IMR-90 (cell line): Measurements from ENCODE around the gene SIGLEC12. TPM values are rescaled to one million over a fixed set of nuclear protein-coding genes. Genes with fewer than 3 reads are reported as not detected.

Source experiments
- ATAC-seq: fragments of 200-7000 bp; cut with Tn5 transposase; 2 replicates; pipeline ENCODE4 v1.9.1; 2020; ENCODE audit warnings: low read depth, mild to moderate bottlenecking, moderate library complexity
- BruUV-seq: library from RNA; stranded (reverse); fragments of 400-500 nt; replicated peaks from 2 replicates; lab custom pipeline; 2021; lab: Mats Ljungman, UMichigan
- CTCF ChIA-PET: fragments of 300-600 bp; formaldehyde crosslinking; extraction: SDS; loops from one replicate; lab custom pipeline; 2021; ENCODE audit warnings: antibody characterized with exemption; lab: Yijun Ruan, JAX
- POLR2A ChIA-PET: fragments of 300-600 bp; sonication (Branson Sonifier 250); formaldehyde crosslinking; loops from one replicate; lab custom pipeline; 2022; ENCODE audit warnings: antibody characterized with exemption; ENCODE audit not compliant: unreplicated experiment; lab: Charles Lee
- DNase-seq: peaks from one replicate; pipeline ENCODE4 v3.0.0; 2013
- H2AFZ ChIP-seq: replicated peaks from 2 replicates; pipeline ENCODE3; 2013; ENCODE audit warnings: low read length, mild to moderate bottlenecking; ENCODE audit not compliant: poor library complexity
- H2AK5ac ChIP-seq: 2 replicates; pipeline ENCODE4 v1.6.1; 2013; ENCODE audit warnings: low read depth, low read length, inconsistent platforms
- H2AK9ac ChIP-seq: replicated peaks from 2 replicates; pipeline ENCODE3; 2013; ENCODE audit warnings: mild to moderate bottlenecking, low read depth, low read length, moderate library complexity; ENCODE audit not compliant: poor library complexity
- H2BK120ac ChIP-seq: 2 replicates; pipeline ENCODE4 v1.6.1; 2013; ENCODE audit warnings: low read depth, low read length, inconsistent platforms
- H2BK15ac ChIP-seq: 3 replicates; pipeline ENCODE4 v1.6.1; 2013; ENCODE audit warnings: low read depth, low read length, inconsistent platforms
- H2BK20ac ChIP-seq: 2 replicates; pipeline ENCODE4 v1.6.1; 2013; ENCODE audit warnings: low read depth, mild to moderate bottlenecking, inconsistent platforms, low read length, moderate library complexity
- H2BK5ac ChIP-seq: 2 replicates; pipeline ENCODE4 v1.6.1; 2013; ENCODE audit warnings: mild to moderate bottlenecking, low read depth, low read length, inconsistent platforms; ENCODE audit not compliant: poor library complexity, severe bottlenecking
- H3K14ac ChIP-seq: replicated peaks from 2 replicates; pipeline ENCODE4 v1.6.1; 2013; ENCODE audit warnings: low read depth, low read length, inconsistent platforms
- H3K18ac ChIP-seq: 2 replicates; pipeline ENCODE4 v1.6.1; 2013; ENCODE audit warnings: low read depth, low read length, control low read depth
- H3K23ac ChIP-seq: 2 replicates; pipeline ENCODE4 v1.6.1; 2013; ENCODE audit warnings: low read depth, low read length, inconsistent platforms
- H3K27ac ChIP-seq: 2 replicates; pipeline ENCODE4 v1.5.1; 2013; ENCODE audit warnings: mild to moderate bottlenecking, control low read depth, low read length; ENCODE audit not compliant: insufficient read depth
- H3K27me3 ChIP-seq: 2 replicates; pipeline ENCODE4 v1.6.1; 2013; ENCODE audit warnings: low read length; ENCODE audit not compliant: control insufficient read depth, insufficient read depth
- H3K36me3 ChIP-seq: 2 replicates; pipeline ENCODE4 v1.6.1; 2013; ENCODE audit warnings: low read length, mixed read lengths; ENCODE audit not compliant: control insufficient read depth, insufficient read depth
- H3K4ac ChIP-seq: 2 replicates; pipeline ENCODE4 v1.6.1; 2013; ENCODE audit warnings: low read depth, low read length, inconsistent platforms
- H3K4me1 ChIP-seq: 2 replicates; pipeline ENCODE4 v1.6.1; 2013; ENCODE audit warnings: low read length, mixed read lengths; ENCODE audit not compliant: control insufficient read depth, insufficient read depth
- H3K4me2 ChIP-seq: 2 replicates; pipeline ENCODE4 v1.6.1; 2013; ENCODE audit warnings: low read depth, mild to moderate bottlenecking, control low read depth, low read length, moderate library complexity
- H3K4me3 ChIP-seq: 2 replicates; pipeline ENCODE4 v1.5.1; 2013; ENCODE audit warnings: low read depth, mild to moderate bottlenecking, control low read depth, low read length, moderate library complexity; ENCODE audit not compliant: insufficient read depth
- H3K56ac ChIP-seq: 2 replicates; pipeline ENCODE4 v1.6.1; 2013; ENCODE audit warnings: low read length, inconsistent platforms; ENCODE audit not compliant: insufficient read depth; ENCODE audit errors: extremely low read depth
- H3K79me1 ChIP-seq, 2 experiments: 2 replicates each; pipeline ENCODE4 v1.6.1; 2013; ENCODE audit warnings: low read length in 2 of 2, inconsistent platforms in 1 of 2, low read depth in 1 of 2
- H3K9ac ChIP-seq: 2 replicates; pipeline ENCODE4 v1.6.1; 2013; ENCODE audit warnings: low read depth, low read length, control low read depth
- H3K9me1 ChIP-seq: 2 replicates; pipeline ENCODE4 v1.6.1; 2013; ENCODE audit warnings: low read length, inconsistent platforms; ENCODE audit not compliant: insufficient read depth
- H3K9me3 ChIP-seq: 2 replicates; pipeline ENCODE4 v1.6.1; 2013; ENCODE audit warnings: low read length; ENCODE audit not compliant: control insufficient read depth, insufficient read depth
- H4K20me1 ChIP-seq: 2 replicates; pipeline ENCODE4 v1.6.1; 2013; ENCODE audit warnings: low read length, inconsistent platforms; ENCODE audit not compliant: insufficient read depth
- H4K5ac ChIP-seq: 2 replicates; pipeline ENCODE4 v1.6.1; 2013; ENCODE audit warnings: mild to moderate bottlenecking, low read depth, low read length, control low read depth
- H4K8ac ChIP-seq, 2 experiments: 2 replicates each; pipeline ENCODE4 v1.6.1; 2013; ENCODE audit warnings: low read depth in 2 of 2, low read length in 2 of 2, control low read depth in 1 of 2, inconsistent platforms in 1 of 2
- H4K91ac ChIP-seq: 2 replicates; pipeline ENCODE4 v1.6.1; 2013; ENCODE audit warnings: low read depth, low read length, inconsistent platforms; ENCODE audit not compliant: insufficient read depth
- CHD1 ChIP-seq: IDR thresholded peaks from 2 replicates; pipeline ENCODE4 v1.6.1; 2012; ENCODE audit warnings: low read depth, low read length, improper control_type of control experiment
- FOS ChIP-seq: fragments of 150-350 bp; IDR thresholded peaks from 2 replicates; pipeline ENCODE4 v1.6.1; 2016; ENCODE audit warnings: low read depth, low read length
- MAFK ChIP-seq: IDR thresholded peaks from 2 replicates; pipeline ENCODE4 v1.6.1; 2012; ENCODE audit warnings: low read depth, low read length, improper control_type of control experiment
- MAZ ChIP-seq: IDR thresholded peaks from 2 replicates; pipeline ENCODE4 v1.6.1; 2012; ENCODE audit warnings: low read depth, mild to moderate bottlenecking, low read length, improper control_type of control experiment, moderate library complexity, borderline replicate concordance
- MXI1 ChIP-seq: IDR thresholded peaks from 2 replicates; pipeline ENCODE4 v1.6.1; 2012; ENCODE audit warnings: low read depth, mild to moderate bottlenecking, low read length, moderate library complexity, borderline replicate concordance
- POLR2A ChIP-seq: IDR thresholded peaks from 2 replicates; pipeline ENCODE4 v1.6.1; 2012; ENCODE audit warnings: mild to moderate bottlenecking, low read depth, low read length
- RAD21 ChIP-seq: IDR thresholded peaks from 2 replicates; pipeline ENCODE4 v1.6.1; 2012; ENCODE audit warnings: low read length, improper control_type of control experiment
- RFX5 ChIP-seq: IDR thresholded peaks from 2 replicates; pipeline ENCODE4 v1.8.0; 2012; ENCODE audit warnings: low read depth, mild to moderate bottlenecking, low read length, moderate library complexity
- SMC3 ChIP-seq: fragments of 150-350 bp; IDR thresholded peaks from 2 replicates; pipeline ENCODE4 v1.6.1; 2016; ENCODE audit warnings: low read depth, mild to moderate bottlenecking, antibody characterized with exemption, low read length, moderate library complexity
- WGBS, 2 experiments: methylation state at CpG; one replicate each; pipeline versions ENCODE4 v1.1.5 to v1.1.7; 2013; ENCODE audit warnings: missing lambda C conversion rate in 2 of 2; ENCODE audit not compliant: insufficient read length in 1 of 2; ENCODE audit errors: extremely low coverage in 2 of 2; 5-methylcytosine and 5-hydroxymethylcytosine counted together
- dilution Hi-C: fragments of 300-500 bp; cut with HindIII; formaldehyde crosslinking; loops from one replicate; pipeline ENCODE4 v1.14.3; 2018; ENCODE audit warnings: low sequenced_read_pairs; ENCODE audit not compliant: unreplicated experiment
- in situ Hi-C: fragments of 300-500 bp; cut with MboI; formaldehyde crosslinking; loops from 3 replicates; pipeline ENCODE4 v1.14.3; 2019; ENCODE audit warnings: low sequenced_read_pairs, inconsistent platforms, mixed read lengths
- intact Hi-C: fragments of 100-400 bp; cut with micrococcal nuclease; formaldehyde crosslinking; loops from 2 replicates; pipeline ENCODE4 v1.10.0; 2022
- polyA plus RNA-seq, 3 experiments: library from polyadenylated mRNA; depleted of rRNA; stranded (reverse); fragments of >200 nt; gene quantifications; 2 replicates each; pipeline ENCODE4 v1.2.3, GENCODE V29; 2012; ENCODE audit warnings: low replicate concordance in 1 of 3
- total RNA-seq: library from RNA; depleted of rRNA; stranded (reverse); fragments of >200 nt; gene quantifications from 2 replicates; pipeline ENCODE4 v1.2.3, GENCODE V29; 2012
- TF ChIP-seq, protein P1 (sequence below): fragments of 150-350 bp; IDR thresholded peaks from 2 replicates; pipeline ENCODE4 v1.6.1; 2017; ENCODE audit warnings: mild to moderate bottlenecking, antibody characterized with exemption, low read length, low read depth
- TF ChIP-seq, protein P2 (sequence below): conservative IDR thresholded peaks from 2 replicates; pipeline ENCODE4 v1.5.1; 2012; ENCODE audit warnings: mild to moderate bottlenecking, low read depth, low read length, improper control_type of control experiment

SIGLEC12 gene
- total and polyA plus RNA-seq, 2 of the 4 experiments (the other 2 are of a cell fraction) = not detected

- no CpG with 5 or more reads among the region's 1 CpG for WGBS, 2 experiments
- Histone ChIP-seq H3K4ac (no peak overlapping the region), H3K14ac (no peak overlapping the region), H2BK15ac (no peak overlapping the region), H3K79me1 (no peaks in the 10 kb centered on the region), H2AK5ac (no peak overlapping the region), H3K4me2 (no peak overlapping the region), H2BK5ac (no peak overlapping the region), H3K4me1 (no peaks in the 10 kb centered on the region), H3K36me3 (no peaks in the 10 kb centered on the region), H3K56ac (no peak overlapping the region), H3K4me3 (no peak overlapping the region), H4K91ac (no peak overlapping the region), H3K27ac (no peak overlapping the region), H2BK120ac (no peak overlapping the region), H3K9me1 (no peaks in the 10 kb centered on the region), H4K5ac (no peak overlapping the region), H3K27me3 (no peaks in the 10 kb centered on the region), H3K23ac (no peak overlapping the region), H2BK20ac (no peak overlapping the region), H3K9me3 (0 out of 2 replicates have a peak, but pooled peaks cover 2% of the 10 kb centered on the region), H4K8ac (no peak overlapping the region), H3K18ac (no peak overlapping the region), H2AFZ (no peak overlapping the region), H3K9ac (no peak overlapping the region), H4K20me1 (no peaks in the 10 kb centered on the region), H2AK9ac (no peak overlapping the region)
- ATAC-seq (no peak), DNase-seq (no peak)
- POLR2A ChIA-PET = no interaction called here
- BruUV-seq = no TSS peak
- in situ Hi-C loops = no loop called here
- intact Hi-C loops = no loop called here
- dilution Hi-C loops = no loop called here
- CTCF ChIA-PET = no interaction called here
- no peak for TF ChIP-seq FOS
- TF ChIP-seq, protein P1, sequence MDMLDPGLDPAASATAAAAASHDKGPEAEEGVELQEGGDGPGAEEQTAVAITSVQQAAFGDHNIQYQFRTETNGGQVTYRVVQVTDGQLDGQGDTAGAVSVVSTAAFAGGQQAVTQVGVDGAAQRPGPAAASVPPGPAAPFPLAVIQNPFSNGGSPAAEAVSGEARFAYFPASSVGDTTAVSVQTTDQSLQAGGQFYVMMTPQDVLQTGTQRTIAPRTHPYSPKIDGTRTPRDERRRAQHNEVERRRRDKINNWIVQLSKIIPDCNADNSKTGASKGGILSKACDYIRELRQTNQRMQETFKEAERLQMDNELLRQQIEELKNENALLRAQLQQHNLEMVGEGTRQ = no peak
- TF ChIP-seq RFX5 = no peak
- no peak for TF ChIP-seq RAD21
- no peak for TF ChIP-seq SMC3
- TF ChIP-seq MXI1 = no peak
- no peak for TF ChIP-seq CHD1
- TF ChIP-seq MAZ = no peak
- no peak for TF ChIP-seq POLR2A
- no peak for TF ChIP-seq MAFK
- TF ChIP-seq, protein P2, sequence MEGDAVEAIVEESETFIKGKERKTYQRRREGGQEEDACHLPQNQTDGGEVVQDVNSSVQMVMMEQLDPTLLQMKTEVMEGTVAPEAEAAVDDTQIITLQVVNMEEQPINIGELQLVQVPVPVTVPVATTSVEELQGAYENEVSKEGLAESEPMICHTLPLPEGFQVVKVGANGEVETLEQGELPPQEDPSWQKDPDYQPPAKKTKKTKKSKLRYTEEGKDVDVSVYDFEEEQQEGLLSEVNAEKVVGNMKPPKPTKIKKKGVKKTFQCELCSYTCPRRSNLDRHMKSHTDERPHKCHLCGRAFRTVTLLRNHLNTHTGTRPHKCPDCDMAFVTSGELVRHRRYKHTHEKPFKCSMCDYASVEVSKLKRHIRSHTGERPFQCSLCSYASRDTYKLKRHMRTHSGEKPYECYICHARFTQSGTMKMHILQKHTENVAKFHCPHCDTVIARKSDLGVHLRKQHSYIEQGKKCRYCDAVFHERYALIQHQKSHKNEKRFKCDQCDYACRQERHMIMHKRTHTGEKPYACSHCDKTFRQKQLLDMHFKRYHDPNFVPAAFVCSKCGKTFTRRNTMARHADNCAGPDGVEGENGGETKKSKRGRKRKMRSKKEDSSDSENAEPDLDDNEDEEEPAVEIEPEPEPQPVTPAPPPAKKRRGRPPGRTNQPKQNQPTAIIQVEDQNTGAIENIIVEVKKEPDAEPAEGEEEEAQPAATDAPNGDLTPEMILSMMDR = no peak
These were observed 33.9 kb upstream of the SIGLEC12 start for GRCh38 chr19:51535535-51535934.
